Activated T-cell treated with anti-CD3 and anti-CD28 coated beads for 1 hour (primary cell): Measurements from ENCODE around the gene DMBX1.

Experiments used
- DNase-seq: peaks from one replicate; pipeline ENCODE4 v3.0.0-alpha.2; 2020; ENCODE audit warnings: low read depth

The DMBX1 gene

GRCh38 chr1:46459315-46459714 is 30.3 kb upstream of the DMBX1 start:
- DNase-seq, result no peak

GRCh38 chr1:46461017-46461808 is 28.4 kb upstream of the DMBX1 start:
- DNase-seq, result no peak

- DNase-seq, result no peak
These were observed 27.7 kb upstream of the DMBX1 start for GRCh38 chr1:46461809-46462448.

GRCh38 chr1:46464013-46464548 is 25.6 kb upstream of the DMBX1 start:
- no peak for DNase-seq

GRCh38 chr1:46464915-46465314 is 24.7 kb upstream of the DMBX1 start:
- DNase-seq, result no peak

GRCh38 chr1:46465981-46466476 is 23.6 kb upstream of the DMBX1 start:
- DNase-seq, result no peak

- DNase-seq, result no peak
These were observed 23.0 kb upstream of the DMBX1 start for GRCh38 chr1:46466477-46467182.

GRCh38 chr1:46467183-46467504 is 22.5 kb upstream of the DMBX1 start:
- DNase-seq, result no peak

GRCh38 chr1:46469881-46470280 is 19.8 kb upstream of the DMBX1 start:
- no peak for DNase-seq

GRCh38 chr1:46471848-46472492 is 17.7 kb upstream of the DMBX1 start:
- DNase-seq, result no peak

GRCh38 chr1:46472498-46473181 is 17.0 kb upstream of the DMBX1 start:
- DNase-seq, result no peak

GRCh38 chr1:46473991-46474390 is 15.6 kb upstream of the DMBX1 start:
- DNase-seq, result no peak

- no peak for DNase-seq
These were observed 15.1 kb upstream of the DMBX1 start for GRCh38 chr1:46474570-46474969.

GRCh38 chr1:46476673-46477072 is 13.0 kb upstream of the DMBX1 start:
- DNase-seq, result no peak

- DNase-seq, result peak; percentile 68
These were observed 12.3 kb upstream of the DMBX1 start for GRCh38 chr1:46477153-46477929.

- no peak for DNase-seq
These were observed 10.7 kb upstream of the DMBX1 start for GRCh38 chr1:46478721-46479485.

- no peak for DNase-seq
These were observed 9.8 kb upstream of the DMBX1 start for GRCh38 chr1:46479744-46480350.

- DNase-seq, result no peak
These were observed 8.5 kb upstream of the DMBX1 start for GRCh38 chr1:46480959-46481646.

GRCh38 chr1:46481961-46482360 is 7.7 kb upstream of the DMBX1 start:
- DNase-seq, result no peak
